NB4 (cell line): ENCODE data around the gene MOB3B.

Source experiments
- CTCF ChIP-seq: IDR thresholded peaks from one replicate; pipeline ENCODE4 v1.5.1; 2012; ENCODE audit warnings: low read depth, low read length
- MAX ChIP-seq: IDR thresholded peaks from 2 replicates; pipeline ENCODE4 v1.6.1; 2011; ENCODE audit warnings: low read depth, low read length
- MYC ChIP-seq: IDR thresholded peaks from 2 replicates; pipeline ENCODE4 v1.6.1; 2011; ENCODE audit warnings: low read depth, low read length
- POLR2A ChIP-seq: IDR thresholded peaks from 2 replicates; pipeline ENCODE4 v1.6.1; 2011; ENCODE audit warnings: mild to moderate bottlenecking; ENCODE audit not compliant: insufficient read length; ENCODE audit errors: extremely low read depth

- no peak for TF ChIP-seq CTCF
- no peak for TF ChIP-seq POLR2A
- no peak for TF ChIP-seq MYC
- TF ChIP-seq MAX: no peak
Observed at GRCh38 chr9:27371382-27371781, 158.2 kb downstream of the MOB3B start.
